ENCODE measurements around the gene DUSP15.
A peak's percentile ranks its signal among the peaks of the same experiment; 100 is the strongest.

The DUSP15 gene

DNA sequence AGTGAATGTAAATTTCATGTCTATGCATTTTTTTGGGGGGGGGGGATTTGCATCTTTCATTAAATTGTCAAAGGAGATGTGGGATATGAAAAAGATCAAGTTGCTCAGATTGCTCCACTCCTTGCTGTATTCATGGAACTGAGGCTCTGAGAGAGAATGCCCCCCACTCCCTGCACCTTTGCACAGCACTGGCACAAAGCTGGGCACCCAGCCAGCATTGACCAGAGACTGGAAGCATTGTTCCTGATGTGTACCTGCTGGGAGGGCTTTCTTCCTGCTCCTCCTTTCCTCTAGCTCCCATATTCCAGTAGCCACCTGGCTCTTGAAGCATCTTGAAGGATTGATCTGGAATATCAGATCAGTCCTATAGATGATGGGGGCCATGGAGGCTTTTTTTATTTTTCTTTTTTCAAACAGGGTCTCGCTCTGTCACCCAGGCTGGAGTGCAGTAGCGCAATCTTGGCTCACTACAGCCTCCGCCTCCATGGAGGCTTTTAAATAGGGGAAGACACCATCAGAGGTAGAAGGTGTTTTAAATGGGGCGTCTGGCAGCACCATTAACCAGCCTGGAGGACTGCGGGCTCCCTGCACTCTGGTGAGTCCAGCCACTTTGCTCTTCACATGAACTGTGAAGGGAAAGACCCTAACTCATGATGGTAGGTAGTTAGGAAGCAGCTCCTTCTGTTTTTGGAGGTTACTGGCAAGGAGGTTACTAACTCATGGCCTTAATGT is 10.9 kb downstream of the DUSP15 start:
- TF ChIP-seq, protein P1, sequence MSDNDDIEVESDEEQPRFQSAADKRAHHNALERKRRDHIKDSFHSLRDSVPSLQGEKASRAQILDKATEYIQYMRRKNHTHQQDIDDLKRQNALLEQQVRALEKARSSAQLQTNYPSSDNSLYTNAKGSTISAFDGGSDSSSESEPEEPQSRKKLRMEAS (IDR thresholded peaks at IDR 0.05; ENCODE audit: low read depth, low read length) = no peak
- TF ChIP-seq POLR2A (IDR thresholded peaks at IDR 0.05; ENCODE audit: extremely low read depth, insufficient read length) (no peak), MYC (IDR thresholded peaks at IDR 0.05; ENCODE audit: low read depth, low read length) (no peak)
- TF ChIP-seq, protein P2, sequence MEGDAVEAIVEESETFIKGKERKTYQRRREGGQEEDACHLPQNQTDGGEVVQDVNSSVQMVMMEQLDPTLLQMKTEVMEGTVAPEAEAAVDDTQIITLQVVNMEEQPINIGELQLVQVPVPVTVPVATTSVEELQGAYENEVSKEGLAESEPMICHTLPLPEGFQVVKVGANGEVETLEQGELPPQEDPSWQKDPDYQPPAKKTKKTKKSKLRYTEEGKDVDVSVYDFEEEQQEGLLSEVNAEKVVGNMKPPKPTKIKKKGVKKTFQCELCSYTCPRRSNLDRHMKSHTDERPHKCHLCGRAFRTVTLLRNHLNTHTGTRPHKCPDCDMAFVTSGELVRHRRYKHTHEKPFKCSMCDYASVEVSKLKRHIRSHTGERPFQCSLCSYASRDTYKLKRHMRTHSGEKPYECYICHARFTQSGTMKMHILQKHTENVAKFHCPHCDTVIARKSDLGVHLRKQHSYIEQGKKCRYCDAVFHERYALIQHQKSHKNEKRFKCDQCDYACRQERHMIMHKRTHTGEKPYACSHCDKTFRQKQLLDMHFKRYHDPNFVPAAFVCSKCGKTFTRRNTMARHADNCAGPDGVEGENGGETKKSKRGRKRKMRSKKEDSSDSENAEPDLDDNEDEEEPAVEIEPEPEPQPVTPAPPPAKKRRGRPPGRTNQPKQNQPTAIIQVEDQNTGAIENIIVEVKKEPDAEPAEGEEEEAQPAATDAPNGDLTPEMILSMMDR (IDR thresholded peaks at IDR 0.05; ENCODE audit: low read depth, low read length) = no peak
- H3K4me3 ChIP-seq (ENCODE audit: low read depth, low read length) = no peak overlapping the region
- DNase-seq (ENCODE audit: low read depth) = no peak

DNA sequence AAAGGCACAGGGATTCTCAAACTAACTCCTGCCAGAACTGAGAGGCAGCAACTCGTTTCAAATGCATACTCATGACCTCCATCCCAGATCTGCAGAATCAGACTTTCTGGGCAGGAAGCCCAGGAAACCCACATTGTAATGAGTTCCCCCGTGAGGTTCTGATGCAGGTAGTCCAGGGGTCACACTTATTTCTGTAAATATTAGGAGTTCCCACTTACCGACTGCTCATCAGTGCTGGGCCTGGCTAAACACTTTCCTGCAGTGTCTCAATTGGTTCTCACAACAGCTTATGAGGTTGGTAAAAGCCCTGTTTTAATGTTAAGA is 11.6 kb downstream of the DUSP15 start:
- DNase-seq (ENCODE audit: low read depth) = no peak
- TF ChIP-seq, protein P2 (IDR thresholded peaks at IDR 0.05; ENCODE audit: low read depth, low read length) = no peak
- no peak for TF ChIP-seq POLR2A (IDR thresholded peaks at IDR 0.05; ENCODE audit: extremely low read depth, insufficient read length)
- no peak for TF ChIP-seq MYC (IDR thresholded peaks at IDR 0.05; ENCODE audit: low read depth, low read length)
- TF ChIP-seq, protein P1 (IDR thresholded peaks at IDR 0.05; ENCODE audit: low read depth, low read length) = no peak
- H3K4me3 ChIP-seq (ENCODE audit: low read depth, low read length) = no peak overlapping the region

DNA sequence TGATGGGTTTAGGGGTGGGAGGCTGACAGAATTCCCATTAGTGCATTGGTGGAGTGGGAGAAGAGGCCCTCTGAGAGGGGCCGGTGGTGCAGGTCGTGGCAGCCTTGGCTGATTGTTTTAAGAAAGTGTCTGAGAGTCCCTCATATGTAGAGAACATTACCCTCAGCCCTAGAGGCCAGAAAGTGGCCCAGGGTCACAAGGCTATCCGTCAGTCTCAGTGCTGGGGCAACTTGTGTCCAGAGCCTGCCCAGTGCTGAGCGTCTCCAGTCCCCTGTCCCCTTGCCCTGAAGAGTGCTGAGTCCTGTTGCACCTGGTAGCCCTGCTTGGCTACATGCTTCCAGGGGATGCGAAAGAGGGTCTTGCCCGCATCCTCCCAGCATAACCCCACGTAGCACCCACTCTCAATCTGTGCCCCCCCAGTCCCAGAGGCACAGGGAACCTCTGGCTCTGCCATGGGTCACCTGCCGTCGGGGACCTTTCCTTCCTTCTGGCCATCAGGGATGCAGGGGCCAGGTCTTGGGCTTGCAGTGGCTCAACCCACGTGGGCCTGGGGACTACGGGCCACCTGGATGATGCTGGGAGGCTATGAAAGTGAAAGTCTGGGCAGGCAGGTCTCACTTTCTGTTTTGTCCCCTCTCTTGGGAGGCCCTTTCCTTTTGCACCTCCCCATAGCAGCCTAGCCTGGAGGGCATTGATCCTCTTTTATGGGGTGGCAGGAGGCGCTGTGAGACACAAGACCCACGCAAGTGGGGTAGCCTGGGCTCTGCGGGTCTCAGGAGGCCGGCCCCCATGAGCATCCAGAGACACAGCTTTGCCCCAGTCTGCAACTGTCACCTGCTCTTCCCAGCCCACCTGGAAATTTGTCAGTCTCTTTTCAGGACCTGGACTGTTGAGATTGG is 12.2 kb downstream of the DUSP15 start:
- TF ChIP-seq MYC (IDR thresholded peaks at IDR 0.05; ENCODE audit: low read depth, low read length) = no peak
- TF ChIP-seq POLR2A (IDR thresholded peaks at IDR 0.05; ENCODE audit: extremely low read depth, insufficient read length) = no peak
- TF ChIP-seq, protein P2 (IDR thresholded peaks at IDR 0.05; ENCODE audit: low read depth, low read length) = no peak
- TF ChIP-seq, protein P1 (IDR thresholded peaks at IDR 0.05; ENCODE audit: low read depth, low read length) = no peak
- no peak overlapping the region for H3K4me3 ChIP-seq (ENCODE audit: low read depth, low read length)
- no peak for DNase-seq (ENCODE audit: low read depth)

DNA sequence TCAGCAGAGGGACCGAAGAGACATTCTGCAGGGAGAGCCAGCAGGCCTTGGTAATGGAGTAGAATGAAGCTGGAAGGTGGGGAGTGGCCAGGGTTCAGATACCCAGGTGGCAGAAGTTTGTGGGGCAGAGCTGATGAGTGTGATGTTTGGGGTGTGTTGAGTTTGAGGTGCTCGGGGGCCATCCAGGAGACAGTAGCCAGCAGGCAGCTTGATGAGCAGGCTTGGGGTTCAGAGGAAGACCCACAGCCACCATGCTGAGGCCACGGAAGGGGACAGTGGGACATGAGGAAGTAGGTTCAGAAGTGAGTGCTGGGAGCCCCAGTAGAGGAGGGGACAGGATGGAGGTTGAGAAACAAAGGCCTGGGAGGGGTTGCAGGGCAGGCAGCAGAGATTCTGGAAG is 13.8 kb downstream of the DUSP15 start:
- TF ChIP-seq, protein P1 (IDR thresholded peaks at IDR 0.05; ENCODE audit: low read depth, low read length) = no peak
- TF ChIP-seq, protein P2 (IDR thresholded peaks at IDR 0.05; ENCODE audit: low read depth, low read length) = no peak
- TF ChIP-seq POLR2A (IDR thresholded peaks at IDR 0.05; ENCODE audit: extremely low read depth, insufficient read length) (no peak), MYC (IDR thresholded peaks at IDR 0.05; ENCODE audit: low read depth, low read length) (no peak)
- no peak overlapping the region for H3K4me3 ChIP-seq (ENCODE audit: low read depth, low read length)
- peak; percentile 38 for DNase-seq (ENCODE audit: low read depth)

DNA sequence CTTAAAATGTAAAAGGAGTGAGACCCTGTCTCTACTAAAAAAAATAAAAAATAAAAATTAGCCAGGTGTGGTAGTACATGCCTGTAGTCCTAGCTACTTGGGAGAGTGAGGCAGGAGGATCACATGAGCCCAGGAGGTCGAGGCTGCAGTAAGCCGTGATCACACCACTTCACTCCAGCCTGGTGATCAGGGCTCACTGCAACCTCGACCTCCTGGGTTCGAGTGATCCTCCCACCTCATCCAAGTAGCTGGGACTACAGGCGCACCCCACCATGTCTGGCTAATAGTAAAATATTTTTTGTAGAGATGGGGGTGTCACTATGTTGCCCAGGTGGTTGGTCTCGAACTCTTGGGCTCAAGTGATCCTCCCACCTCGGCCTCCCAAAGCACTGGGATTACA is 16.8 kb downstream of the DUSP15 start:
- no peak overlapping the region for H3K4me3 ChIP-seq (ENCODE audit: low read depth, low read length)
- no peak for DNase-seq (ENCODE audit: low read depth)
- TF ChIP-seq, protein P1 (IDR thresholded peaks at IDR 0.05; ENCODE audit: low read depth, low read length) = no peak
- TF ChIP-seq, protein P2 (IDR thresholded peaks at IDR 0.05; ENCODE audit: low read depth, low read length) = no peak
- TF ChIP-seq POLR2A (IDR thresholded peaks at IDR 0.05; ENCODE audit: extremely low read depth, insufficient read length) (no peak), MYC (IDR thresholded peaks at IDR 0.05; ENCODE audit: low read depth, low read length) (no peak)

All from NB4 (cell line).